Measurements from ENCODE around the gene LCN1.
"Not testable (repeated sequence)": the region's sequence is repeated elsewhere in the genome, so short reads cannot be mapped to it uniquely, and the experiment has no call there.

The LCN1 gene

DNA sequence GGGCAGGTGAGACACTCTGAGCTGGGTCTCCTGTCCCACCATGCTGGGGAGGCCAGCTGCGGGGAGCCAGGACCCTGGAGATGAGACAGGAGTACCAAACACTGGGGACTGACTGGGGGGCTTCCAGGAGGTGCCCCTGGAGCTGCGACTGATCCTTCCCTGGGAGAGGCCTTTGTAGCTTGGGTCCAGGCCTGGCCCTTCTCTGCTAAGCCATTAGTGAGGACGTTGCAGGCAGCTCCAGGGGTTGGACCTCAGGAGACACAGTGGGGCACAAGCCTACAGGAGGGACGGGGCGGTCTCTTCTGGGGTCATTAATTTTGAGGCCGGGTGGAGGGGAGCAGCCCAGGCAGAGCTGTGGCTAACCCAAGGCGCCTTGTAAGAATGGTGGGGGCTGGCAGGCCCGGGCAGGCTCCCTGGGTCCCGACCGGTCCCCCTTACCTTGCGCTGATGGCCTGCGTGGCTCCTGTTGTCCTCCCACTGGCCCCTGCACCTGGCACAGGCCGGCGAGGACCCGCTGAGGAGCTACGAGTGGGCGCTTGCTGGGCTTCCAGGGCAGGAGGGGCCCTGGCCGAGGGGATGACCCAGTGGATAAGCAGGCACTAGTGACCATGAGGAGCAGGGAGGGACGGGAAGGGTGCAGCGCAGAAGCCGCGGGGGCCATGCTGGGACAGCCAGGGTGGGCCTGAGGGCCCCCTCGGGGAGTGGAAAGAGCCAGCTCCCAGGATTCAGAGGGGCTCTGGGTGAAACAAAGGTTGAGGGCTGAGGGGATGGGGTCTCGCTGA lies 15.6 kb upstream of the LCN1 start:
- DNase-seq, result no peak

DNA sequence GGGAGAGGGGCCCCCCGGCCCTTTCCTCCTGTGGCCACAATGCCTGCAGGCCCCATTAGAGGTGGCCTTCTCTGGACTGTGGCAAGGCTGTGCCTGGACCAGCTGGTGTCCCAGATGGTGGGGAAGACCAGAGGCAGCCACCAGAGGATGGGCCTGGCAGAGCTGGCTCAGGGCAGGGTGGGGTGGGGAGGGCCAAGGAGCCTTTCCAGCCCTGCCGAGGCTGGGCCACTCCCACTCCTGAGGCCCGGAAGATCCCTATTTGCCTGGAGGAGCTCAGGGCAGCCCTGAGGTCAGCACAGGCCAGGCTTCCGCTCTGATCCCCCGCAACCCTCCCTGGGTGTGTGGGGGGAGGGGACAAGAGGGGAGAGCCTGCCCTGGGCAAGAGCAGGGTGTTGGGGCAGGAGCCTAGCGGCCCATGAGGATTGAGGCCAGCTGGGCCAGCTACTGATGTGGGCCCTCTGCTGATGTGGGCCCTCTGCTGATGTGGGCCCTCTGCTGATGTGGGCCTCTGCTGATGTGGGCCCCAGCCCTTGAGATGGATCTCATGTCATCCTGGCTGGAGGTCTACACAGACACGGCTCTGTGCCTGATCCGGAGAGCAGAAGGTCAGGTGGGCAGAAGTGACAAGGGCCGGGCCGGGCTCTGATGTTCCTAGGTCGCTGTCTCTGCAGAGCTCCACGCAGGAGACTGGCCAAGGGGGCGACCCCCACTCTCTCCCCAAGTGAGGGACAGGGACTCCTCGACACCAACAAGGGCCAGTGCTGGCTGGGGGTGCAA lies 14.7 kb upstream of the LCN1 start:
- DNase-seq, result no peak

DNA sequence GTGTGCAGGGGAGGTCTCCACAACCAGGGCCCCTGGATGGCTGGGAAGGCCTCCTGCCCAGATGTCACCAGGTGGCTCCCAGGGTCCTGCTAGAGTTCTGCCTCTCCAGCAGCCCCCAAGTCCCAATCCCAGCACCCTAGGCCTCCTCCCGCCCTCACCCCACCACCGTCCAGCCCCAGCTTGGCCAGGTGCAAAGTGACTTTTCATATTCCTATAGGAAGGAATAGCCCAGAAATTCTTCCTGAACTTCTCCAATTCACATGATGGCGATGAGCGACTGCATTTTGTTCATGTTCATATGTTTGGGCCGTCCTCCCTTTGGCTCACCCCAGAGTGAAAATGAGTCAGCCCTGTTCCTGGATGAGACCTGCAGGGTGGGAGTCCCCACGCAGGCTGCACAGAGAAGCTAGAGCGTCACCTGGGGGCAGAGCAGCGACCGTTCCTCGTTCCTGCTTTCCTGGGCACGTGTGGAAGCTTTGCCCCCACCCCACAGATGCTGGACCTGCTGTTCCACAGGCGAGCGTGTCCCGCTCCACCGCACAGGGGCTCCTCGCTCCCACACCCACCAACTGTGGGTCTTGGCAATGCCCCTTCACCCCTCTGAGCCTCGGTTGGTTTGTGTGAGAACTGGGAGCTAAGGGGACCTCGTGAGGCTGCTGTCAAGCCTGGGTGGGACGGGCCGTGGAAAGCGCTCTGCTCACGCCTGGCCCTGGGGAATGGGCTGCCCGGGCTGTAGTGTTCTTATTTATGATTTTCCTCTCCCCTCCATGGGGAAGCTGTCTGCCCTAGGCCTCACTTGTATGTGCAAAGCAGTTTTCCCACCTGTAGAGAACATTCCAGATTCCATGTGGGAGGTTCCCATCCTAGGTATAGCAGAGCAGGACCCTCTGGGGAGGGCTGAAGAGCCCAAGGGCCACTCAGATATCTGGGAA lies 13.9 kb upstream of the LCN1 start:
- no peak for DNase-seq

DNA sequence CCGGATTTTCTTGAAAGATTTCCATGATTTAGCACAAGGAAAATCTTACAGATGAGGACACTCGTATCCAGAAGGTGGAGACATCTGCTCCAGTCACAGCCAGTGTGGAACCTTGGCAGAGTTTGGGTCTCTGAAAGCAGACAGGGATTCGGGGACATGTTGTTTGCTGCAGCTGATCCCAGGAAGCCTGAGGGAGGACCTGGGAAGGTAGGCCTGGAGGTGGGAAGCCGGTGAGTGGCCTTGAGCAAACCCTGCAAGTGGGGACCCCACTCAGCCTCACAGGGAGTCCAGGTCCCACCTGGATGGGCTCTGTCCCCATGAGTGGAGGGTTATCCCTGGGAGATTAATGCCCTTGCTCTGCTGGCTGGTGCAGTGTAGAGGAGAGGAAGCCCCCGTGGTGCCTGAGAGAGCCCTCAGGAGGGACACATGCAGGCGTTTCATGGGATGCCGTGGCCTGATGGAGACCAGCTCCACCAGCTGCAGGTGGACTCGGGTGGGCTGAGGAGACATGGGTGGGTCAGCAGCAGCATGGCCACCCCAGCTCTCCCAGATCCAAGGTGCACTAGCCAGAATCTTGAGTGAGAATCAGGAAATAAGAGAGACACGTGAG lies 12.9 kb upstream of the LCN1 start:
- no peak for DNase-seq

DNA sequence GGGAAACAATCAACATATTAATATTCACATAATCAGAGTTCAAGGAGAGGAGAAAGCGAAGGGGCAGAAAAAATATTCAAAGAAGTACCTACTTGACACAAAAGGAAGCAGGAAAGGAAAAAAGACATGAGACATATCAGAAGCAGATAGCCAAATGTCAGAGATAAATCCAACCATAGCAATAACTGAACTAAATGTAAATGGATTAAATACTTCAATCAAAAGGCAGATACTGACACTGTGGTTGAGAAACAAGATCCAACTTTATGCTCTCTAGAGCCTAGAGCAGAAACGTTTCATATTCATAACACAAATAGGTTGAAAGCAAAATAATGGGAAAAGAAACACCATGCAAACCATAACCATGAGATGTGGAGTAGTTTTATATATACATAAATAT lies 11.8 kb upstream of the LCN1 start:
- no peak for DNase-seq

DNA sequence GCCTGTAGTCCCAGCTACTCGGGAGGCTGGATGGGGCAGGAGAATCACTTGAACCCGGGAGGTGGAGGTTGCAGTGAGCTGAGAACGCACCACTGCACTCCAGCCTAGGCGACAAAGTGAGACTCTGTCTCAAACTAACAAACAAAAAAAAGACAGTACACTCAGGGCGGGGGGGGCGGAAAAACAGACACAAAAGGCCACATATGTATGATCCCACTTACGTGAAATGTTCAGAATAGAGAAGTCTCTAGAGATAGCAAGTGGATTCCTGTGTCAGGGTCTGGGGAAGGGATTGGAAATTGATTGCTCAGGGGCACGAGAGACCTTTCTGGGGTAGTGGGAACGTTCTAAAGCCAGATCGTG lies 9.0 kb upstream of the LCN1 start:
- no peak for DNase-seq

DNA sequence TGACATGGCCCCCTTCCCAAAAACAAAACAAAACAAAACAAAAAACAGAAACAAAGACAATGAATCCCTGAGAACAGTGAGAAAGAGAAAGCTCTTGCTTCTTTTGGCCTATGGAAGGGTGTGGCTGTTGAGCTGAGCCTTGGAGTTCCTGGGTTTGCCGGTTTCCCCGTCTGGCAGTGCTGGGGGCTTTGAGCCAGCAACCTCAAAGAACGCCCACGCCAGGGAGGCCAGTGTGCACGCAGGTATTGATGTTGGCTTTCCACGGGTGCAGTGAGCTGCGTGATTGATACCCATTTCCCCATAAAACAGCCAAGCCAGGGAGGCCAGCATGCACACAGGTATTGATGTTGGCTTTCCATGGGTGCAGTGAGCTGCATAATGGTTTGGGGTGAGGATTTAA lies 8.3 kb upstream of the LCN1 start:
- DNase-seq, result no peak

DNA sequence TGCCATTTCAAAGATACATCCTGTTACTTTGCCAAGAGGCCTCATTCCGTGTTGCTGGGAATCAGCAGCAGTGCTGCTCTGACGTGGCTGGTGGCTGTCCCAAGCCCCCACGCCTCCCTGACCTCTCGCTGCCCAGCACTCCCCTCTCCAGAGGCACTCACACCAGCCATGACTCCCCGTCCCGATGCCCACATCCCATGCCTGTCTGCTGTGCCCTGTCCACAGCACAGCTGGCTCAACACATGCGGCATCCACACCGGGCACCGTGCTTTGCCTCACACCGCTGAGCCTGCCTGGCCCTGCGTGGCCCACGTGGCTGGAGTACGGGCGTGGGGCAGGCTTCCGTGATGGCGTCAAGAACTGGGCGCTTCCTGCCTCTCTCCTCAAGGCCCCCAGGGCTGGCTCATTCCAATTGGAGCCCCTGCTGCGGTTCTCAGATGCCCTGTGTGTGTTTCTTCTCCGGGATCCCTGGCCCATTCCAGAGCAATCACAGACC lies 7.8 kb upstream of the LCN1 start:
- DNase-seq, result no peak

DNA sequence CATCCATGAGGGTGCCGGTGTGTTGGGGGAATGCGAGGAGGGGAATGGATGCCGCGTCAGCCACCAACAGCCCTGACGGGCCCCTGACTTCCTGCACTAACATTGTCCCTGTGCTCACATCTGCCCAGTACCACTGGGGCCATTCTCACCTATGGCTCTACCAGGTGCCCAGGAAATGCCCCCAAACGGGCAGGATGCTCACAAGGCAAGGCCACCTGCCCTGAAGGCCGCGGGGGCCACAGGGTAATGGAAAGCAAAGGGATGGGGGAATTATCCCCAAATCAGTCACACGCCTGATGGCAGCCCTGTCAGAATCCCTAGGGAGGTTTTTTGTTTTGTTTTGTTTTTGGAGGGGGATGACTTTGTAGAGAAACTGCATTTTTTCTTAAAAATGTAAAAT lies 7.3 kb upstream of the LCN1 start:
- DNase-seq, result not testable (repeated sequence)

DNA sequence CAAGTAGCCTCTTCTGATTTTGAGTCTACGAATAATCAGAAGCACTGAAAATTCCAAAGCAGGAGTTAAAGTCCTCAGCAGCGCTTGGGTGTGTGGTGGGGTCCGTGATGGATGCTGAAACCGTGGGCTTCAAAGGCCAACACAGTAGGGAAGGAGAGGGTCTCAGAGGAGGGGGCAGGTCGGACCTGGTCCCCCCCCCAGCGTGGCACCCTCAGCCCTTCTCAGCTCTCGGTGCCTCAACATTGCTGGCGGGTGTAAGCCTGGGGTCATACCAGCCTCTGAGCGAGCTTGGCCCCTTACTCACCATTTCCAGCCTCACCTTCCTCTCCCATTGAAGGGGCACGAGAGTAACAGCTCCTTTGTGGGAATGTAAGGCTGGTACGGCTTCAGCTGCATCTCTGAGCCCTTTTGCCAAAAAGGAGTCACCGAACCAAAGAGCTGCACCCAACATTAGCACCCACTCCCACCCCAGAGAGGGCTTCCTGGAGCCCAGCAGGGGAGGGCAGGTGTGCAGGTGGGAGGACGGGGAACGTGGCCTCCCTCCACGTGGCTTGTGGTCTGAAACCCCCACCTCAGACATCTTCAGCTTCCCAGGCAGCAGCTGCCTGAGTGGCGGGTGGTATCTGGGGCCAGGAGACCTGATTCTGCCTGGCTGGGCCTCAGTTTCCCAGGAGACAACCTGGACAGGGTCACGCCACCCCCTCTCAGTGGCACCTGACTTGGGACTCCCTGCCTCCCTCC lies 6.7 kb upstream of the LCN1 start:
- DNase-seq, result no peak

DNA sequence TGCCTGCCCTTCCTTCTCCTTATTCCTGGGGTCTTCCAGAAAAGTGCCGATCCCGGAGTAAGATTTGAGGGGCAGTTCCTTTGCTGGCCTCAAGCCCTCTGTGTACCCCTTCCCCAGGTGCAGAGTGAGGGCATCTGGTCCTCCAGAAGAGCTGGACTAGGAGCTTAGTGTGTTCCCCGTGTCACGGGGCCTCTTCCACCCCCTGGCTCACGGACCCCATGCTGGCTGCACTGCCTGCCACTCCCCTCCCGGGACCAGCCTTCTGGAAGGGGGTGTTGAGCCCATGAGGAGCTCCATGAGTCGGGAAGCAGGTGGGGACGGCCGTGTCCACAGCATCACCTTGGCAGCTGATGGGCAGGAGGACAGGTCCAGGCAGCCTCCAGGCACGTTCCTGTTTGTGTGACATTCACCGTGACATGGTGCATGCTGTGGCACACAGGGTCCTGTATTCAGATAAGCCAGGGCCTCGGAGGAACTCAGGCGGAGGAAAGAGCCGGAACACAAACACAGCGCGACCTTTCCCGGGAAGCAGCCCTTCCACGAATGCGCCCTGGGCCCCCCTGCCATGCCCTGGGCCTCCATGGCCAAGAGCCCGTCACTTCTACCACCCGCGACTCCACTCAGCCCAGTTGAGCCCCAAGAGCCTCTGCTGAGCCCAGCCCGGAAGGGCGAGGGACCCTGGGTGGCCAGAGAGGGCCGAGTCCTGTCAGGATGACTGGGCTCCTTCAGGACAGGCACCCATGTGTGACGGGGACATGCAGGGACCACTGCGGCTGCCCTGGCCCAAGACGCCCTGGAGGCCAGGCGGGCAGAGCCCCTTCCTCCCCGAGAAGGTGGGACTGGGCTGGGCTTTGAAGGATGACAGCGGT lies 5.9 kb upstream of the LCN1 start:
- DNase-seq, result no peak

DNA sequence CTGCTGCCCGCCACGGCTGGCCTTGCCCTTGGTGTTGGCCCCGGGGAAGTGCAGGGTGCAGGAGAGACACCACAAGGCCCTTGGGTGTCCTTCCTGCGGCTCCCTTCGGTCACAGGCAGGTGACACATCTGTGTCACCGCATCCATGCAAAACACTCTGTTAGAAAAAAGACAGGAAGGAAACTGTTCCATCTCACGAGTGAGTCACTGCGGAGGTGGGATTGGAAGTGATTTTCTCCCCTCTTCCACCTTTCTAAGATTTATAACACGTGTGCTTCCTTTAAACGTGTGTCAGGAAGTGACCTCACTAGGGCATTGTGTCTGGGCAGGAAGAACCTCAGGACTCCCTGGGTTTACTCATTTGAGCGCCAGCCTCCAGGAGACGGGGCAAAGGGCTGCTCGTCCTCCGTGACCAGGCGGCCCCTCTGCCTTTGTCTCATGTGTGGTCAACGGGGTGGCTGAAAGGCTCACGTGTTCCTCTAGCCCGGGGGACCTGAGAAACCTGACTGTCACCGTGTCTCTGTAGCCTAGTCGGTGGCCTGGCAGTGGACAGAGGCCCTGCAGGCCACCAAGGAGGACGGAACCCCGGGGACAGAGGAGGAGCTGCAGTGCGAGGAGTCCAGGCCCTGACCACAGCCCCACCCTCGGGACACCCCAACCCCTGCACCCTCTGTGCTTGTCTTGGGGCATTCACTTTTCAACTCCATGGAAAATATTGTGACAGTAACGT lies 4.9 kb upstream of the LCN1 start:
- no peak for DNase-seq

DNA sequence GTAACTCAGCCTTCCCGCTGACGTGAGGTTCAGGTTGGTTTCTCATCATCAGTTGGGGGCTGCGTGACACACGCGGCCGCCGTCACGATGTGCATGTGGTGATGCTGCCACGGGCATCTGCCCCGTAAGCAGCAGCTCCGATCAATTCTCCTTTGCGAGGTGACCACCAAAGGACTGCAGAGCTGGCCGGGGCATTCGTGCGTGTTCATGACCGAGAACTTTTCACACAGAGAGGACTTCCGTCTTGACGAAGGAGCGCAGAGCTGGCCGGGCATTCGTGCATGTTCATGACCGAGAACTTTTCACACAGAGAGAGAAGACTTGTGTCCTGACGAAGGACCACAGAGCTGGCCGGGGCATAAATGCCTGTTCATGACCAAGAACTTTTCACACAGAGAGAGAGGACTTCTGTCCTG lies 3.8 kb upstream of the LCN1 start:
- no peak for DNase-seq

DNA sequence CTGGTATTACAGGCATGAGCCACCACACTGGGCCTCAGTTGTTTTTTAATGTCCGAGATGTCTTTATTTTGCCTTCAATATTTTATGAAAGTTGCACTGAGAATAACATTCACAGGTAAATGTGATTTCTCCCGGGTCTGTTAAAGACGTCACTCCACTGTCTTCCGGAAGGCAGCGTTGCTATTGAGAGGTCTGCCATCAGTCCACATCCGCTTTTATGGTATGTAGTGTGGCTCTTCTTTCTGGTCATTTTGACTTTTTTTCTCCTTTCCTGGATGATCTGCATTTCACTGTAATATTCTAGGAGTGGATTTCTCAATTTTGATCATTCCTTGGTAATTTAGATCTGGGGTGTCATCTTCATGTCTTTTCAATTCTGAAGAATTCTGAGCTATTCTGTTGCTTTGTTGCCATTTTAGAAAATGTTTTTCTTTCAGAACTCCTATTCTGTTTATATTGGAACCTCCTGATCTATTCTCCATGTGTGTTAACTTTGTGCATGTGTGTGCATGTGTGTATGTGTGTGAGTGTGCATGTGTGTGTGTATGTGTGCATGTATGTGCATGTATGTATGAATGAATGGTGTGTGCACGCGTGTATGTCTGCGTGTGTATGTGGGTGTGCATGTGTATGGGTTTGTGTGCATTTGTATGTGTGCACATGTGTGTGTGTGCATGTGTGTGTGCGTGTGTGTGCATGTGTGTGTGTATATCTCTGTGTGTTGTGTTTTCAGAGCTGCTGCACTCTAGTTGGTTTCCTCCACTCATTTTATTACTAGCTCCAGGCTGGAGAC lies 1.9 kb upstream of the LCN1 start:
- DNase-seq, result no peak

DNA sequence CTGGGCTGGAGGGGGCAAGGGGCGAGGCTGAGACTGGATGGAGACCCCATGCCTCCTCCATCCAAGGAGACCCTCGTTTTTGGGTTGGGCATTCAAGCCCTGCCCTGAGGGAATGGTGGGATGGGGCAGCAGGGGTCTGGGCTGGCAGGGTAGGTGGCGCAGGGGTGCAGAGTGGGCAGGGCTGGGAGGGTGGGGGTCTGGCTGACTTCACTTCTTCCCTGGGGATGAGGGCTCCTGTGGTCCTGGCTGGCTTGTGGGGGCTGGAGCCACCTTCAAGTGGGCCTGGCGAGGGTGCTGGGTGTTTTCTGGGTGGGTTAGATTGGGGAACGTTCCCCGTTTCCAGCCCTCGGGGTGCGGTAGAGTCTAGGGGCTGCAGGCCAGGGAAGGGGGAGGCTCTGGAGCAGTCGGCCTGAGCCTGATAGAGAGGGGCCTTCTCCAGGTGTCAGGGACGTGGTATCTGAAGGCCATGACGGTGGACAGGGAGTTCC lies 412 bp downstream of the LCN1 start:
- no peak for DNase-seq

DNA sequence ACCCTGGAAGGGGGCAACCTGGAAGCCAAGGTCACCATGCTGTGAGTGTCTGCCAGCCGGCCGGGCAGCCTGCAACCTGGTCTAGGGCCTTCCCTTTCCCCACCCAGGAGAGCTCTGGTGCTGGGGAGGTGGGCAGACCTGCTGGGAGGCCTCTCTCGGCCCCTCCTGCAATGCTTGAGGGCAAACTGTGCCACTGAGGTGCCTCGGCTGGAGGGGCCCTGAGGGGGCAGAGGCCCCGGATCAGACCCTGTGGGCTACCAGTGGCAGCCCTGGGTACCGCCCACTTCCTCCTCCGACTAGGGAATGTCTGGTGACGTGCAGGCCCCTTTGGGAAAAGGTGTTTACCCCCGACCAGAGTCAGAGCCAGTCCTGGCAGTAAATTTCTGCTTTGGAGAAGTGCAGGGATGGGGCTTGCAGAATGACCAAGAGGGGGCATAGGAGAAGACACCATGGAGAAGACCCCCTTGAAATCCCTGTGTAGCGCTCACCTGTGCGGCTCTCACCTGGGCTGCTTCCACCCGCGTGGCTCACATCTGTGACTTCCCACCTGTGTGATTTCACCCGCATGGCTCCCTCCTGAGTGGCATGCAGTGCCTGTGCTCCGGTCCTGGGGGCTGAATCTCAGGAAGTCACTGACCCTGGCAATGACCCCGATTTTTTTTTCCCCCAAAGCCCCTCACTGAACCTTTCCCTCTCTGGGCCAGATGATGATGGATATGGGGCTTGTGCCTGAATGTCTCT lies 1.1 kb downstream of the LCN1 start:
- no peak for DNase-seq

DNA sequence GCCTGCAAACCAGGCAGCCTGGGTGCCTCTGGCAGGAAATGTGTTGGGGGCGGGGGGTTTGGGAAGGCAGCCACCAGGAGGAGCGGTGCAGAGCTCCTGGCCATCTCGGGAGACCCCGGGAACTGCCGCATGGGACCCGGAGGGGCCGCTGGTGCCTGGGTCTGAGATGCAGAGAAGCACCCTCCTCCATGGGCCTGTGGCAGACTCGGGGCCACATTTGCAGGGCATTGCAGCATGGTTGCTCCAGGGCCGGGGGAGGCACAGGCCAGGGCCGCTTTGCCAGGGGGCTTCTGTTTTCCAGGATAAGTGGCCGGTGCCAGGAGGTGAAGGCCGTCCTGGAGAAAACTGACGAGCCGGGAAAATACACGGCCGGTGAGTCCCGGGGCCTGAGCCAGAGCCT lies 1.7 kb downstream of the LCN1 start:
- no peak for DNase-seq

DNA sequence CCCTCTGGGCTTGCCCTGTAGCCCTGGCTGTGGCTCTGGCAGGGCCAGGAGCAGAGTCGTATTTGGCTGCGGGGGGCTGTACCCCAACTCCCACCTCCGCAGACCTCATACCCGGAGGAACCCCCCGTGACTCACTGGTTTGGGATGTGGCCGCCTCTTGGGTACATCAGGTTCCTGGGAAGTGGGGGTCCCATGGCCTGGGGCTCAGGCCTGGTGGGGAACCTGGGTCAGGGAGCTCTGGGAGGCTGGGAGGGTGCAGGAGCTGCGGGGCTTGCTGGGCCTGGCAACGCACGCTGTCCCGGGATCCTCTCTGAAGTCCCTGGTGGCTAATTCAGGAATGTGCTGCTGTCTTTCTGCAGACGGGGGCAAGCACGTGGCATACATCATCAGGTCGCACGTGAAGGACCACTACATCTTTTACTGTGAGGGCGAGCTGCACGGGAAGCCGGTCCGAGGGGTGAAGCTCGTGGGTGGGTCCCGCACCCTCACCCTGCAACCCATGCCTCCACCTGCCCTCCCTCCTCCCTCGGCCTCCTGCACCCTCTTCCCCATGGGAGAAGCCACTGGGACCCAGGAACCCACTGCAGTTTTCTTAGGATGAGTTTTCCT lies 2.4 kb downstream of the LCN1 start:
- DNase-seq, result no peak
